ENCODE measurements around the gene FGF12. TPM values are rescaled to one million over a fixed set of nuclear protein-coding genes. Genes with fewer than 3 reads are reported as not detected.

The FGF12 gene
- total RNA-seq, 2 experiments from 2014 or later = not detected

DNA sequence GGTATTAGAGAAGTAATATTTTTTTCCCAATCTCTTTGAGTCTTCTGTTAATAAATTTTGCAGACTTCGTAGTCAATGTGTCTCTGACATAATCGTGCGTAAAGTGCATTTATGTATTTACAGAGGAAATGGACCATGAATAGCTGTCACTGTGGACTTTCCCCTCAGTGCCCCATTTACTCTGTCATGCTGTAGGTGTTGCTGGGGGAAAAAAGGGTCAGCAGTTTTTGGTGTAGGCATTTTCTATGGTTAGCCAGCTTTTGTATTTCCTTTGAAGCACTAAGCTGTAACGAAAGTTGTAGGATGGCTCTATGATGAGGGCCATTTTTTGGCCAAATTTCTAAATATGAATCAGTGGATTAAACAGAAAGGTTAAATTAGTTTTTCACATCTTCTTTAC is 598.4 kb downstream of the FGF12 start:
- TF ChIP-seq, protein P1, sequence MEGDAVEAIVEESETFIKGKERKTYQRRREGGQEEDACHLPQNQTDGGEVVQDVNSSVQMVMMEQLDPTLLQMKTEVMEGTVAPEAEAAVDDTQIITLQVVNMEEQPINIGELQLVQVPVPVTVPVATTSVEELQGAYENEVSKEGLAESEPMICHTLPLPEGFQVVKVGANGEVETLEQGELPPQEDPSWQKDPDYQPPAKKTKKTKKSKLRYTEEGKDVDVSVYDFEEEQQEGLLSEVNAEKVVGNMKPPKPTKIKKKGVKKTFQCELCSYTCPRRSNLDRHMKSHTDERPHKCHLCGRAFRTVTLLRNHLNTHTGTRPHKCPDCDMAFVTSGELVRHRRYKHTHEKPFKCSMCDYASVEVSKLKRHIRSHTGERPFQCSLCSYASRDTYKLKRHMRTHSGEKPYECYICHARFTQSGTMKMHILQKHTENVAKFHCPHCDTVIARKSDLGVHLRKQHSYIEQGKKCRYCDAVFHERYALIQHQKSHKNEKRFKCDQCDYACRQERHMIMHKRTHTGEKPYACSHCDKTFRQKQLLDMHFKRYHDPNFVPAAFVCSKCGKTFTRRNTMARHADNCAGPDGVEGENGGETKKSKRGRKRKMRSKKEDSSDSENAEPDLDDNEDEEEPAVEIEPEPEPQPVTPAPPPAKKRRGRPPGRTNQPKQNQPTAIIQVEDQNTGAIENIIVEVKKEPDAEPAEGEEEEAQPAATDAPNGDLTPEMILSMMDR (IDR thresholded peaks at IDR 0.05) = no peak
- H3K27ac ChIP-seq (ENCODE audit: low read depth in 1 of 2, low read length in 2 of 2) = no peak overlapping the region
- H3K27me3 Mint-ChIP-seq = no peaks in the 10 kb centered on the region
- ChIA-PET CTCF (no interaction called here), POLR2A (no interaction called here)
- H3K27me3 ChIP-seq (ENCODE audit: control insufficient read depth in 1 of 2, insufficient read depth in 2 of 2, low read length in 2 of 2) = no peaks in the 10 kb centered on the region
- H3K36me3 Mint-ChIP-seq (ENCODE audit: low read depth) = no peaks in the 10 kb centered on the region
- H3K4me3 Mint-ChIP-seq = no peak overlapping the region
- no peak overlapping the region for H3K4me3 ChIP-seq (ENCODE audit: low read length)
- H3K4me1 ChIP-seq (ENCODE audit: insufficient read depth, low read length) = no peaks in the 10 kb centered on the region
- no peaks in the 10 kb centered on the region for H3K36me3 ChIP-seq (ENCODE audit: insufficient read depth, low read length)
- peaks cover 4% of the 10 kb centered on the region for H3K9me3 Mint-ChIP-seq
- intact Hi-C loops (cut with DNase I, micrococcal nuclease) = no loop called here
- ATAC-seq (ENCODE audit: poor library complexity) (no peak), DNase-seq (no peak)
- no peaks in the 10 kb centered on the region for H3K9me3 ChIP-seq (ENCODE audit: control insufficient read depth in 1 of 2, insufficient read depth in 1 of 2, low read length in 2 of 2)
- H3K27ac Mint-ChIP-seq = no peak overlapping the region
- no peaks in the 10 kb centered on the region for H3K4me1 Mint-ChIP-seq (ENCODE audit: low read depth)

- Histone ChIP-seq H3K27ac (ENCODE audit: low read depth in 1 of 2, low read length in 2 of 2) (no peak overlapping the region), H3K4me3 (ENCODE audit: low read length) (no peak overlapping the region), H3K27me3 (ENCODE audit: control insufficient read depth in 1 of 2, insufficient read depth in 2 of 2, low read length in 2 of 2) (no peaks in the 10 kb centered on the region), H3K9me3 (ENCODE audit: control insufficient read depth in 1 of 2, insufficient read depth in 1 of 2, low read length in 2 of 2) (no peaks in the 10 kb centered on the region), H3K4me1 (ENCODE audit: insufficient read depth, low read length) (no peaks in the 10 kb centered on the region), H3K36me3 (ENCODE audit: insufficient read depth, low read length) (no peaks in the 10 kb centered on the region)
- Mint-ChIP-seq H3K27me3 (no peaks in the 10 kb centered on the region), H3K9me3 (peaks cover 4% of the 10 kb centered on the region), H3K36me3 (ENCODE audit: low read depth) (no peaks in the 10 kb centered on the region), H3K4me3 (no peak overlapping the region), H3K27ac (no peak overlapping the region), H3K4me1 (ENCODE audit: low read depth) (no peaks in the 10 kb centered on the region)
- CTCF ChIA-PET = no interaction called here
- ATAC-seq (ENCODE audit: poor library complexity) (no peak), DNase-seq (no peak)
- POLR2A ChIA-PET = no interaction called here
- TF ChIP-seq, protein P1 (IDR thresholded peaks at IDR 0.05) = no peak
- intact Hi-C loops (cut with DNase I, micrococcal nuclease) = no loop called here
Observed at GRCh38 chr3:192128060-192128459, 599.3 kb downstream of the FGF12 start.

- CTCF ChIA-PET = no interaction called here
- no peaks in the 10 kb centered on the region for H3K4me1 Mint-ChIP-seq (ENCODE audit: low read depth)
- no peak overlapping the region for H3K4me3 ChIP-seq (ENCODE audit: low read length)
Observed at GRCh38 chr3:192122832-192123594, 604.3 kb downstream of the FGF12 start.

More at GRCh38 chr3:192122832-192123594, 604.3 kb downstream of the FGF12 start:
- intact Hi-C loops (cut with DNase I, micrococcal nuclease) = no loop called here
- peaks cover 4% of the 10 kb centered on the region for H3K9me3 Mint-ChIP-seq
- POLR2A ChIA-PET = no interaction called here
- Histone ChIP-seq H3K36me3 (ENCODE audit: insufficient read depth, low read length) (no peaks in the 10 kb centered on the region), H3K27me3 (ENCODE audit: control insufficient read depth in 1 of 2, insufficient read depth in 2 of 2, low read length in 2 of 2) (no peaks in the 10 kb centered on the region), H3K9me3 (ENCODE audit: control insufficient read depth in 1 of 2, insufficient read depth in 1 of 2, low read length in 2 of 2) (no peaks in the 10 kb centered on the region), H3K4me1 (ENCODE audit: insufficient read depth, low read length) (no peaks in the 10 kb centered on the region), H3K27ac (ENCODE audit: low read depth in 1 of 2, low read length in 2 of 2) (no peak overlapping the region)
- no peak for ATAC-seq (ENCODE audit: poor library complexity)
- H3K4me3 Mint-ChIP-seq = no peak overlapping the region
- TF ChIP-seq, protein P1 (IDR thresholded peaks at IDR 0.05) = no peak
- H3K36me3 Mint-ChIP-seq (ENCODE audit: low read depth) = no peaks in the 10 kb centered on the region
- no peak for DNase-seq
- no peaks in the 10 kb centered on the region for H3K27me3 Mint-ChIP-seq
- H3K27ac Mint-ChIP-seq = no peak overlapping the region
